Ovary (tissue), 9 donors: ENCODE data around the gene SYNDIG1. TPM values are rescaled to one million over a fixed set of nuclear protein-coding genes. Genes with fewer than 3 reads are reported as not detected.

Source experiments
- DNase-seq, 5 donors: peaks; one replicate each; pipeline ENCODE4 v3.0.0-alpha.2; 2019 to 2020
- H3K27ac ChIP-seq, 2 donors: fragments of 200-600 bp; one replicate each; pipeline versions ENCODE4 v1.5.1 to v1.8.0; 2019 to 2022
- H3K27me3 ChIP-seq: fragments of 200-600 bp; one replicate; pipeline ENCODE4 v1.8.0; 2022
- H3K36me3 ChIP-seq: fragments of 200-600 bp; sonication (generic); one replicate; pipeline ENCODE4 v1.5.1; 2019
- H3K4me1 ChIP-seq: one replicate; pipeline ENCODE4 v1.8.1; 2013; ENCODE audit warnings: mild to moderate bottlenecking, moderate library complexity; ENCODE audit not compliant: insufficient read depth
- H3K4me3 ChIP-seq: fragments of 200-600 bp; sonication (generic); one replicate; pipeline ENCODE4 v1.5.1; 2017
- H3K9me3 ChIP-seq, 2 donors: fragments of 200-600 bp in 1 of 2; sonication (generic) in 1 of 2; one replicate each; pipeline versions ENCODE4 v1.5.1 to v1.8.1; 2013 to 2019; ENCODE audit warnings: mild to moderate bottlenecking in 1 of 2, moderate library complexity in 1 of 2
- CTCF ChIP-seq, 3 donors: fragments of 450-650 bp in 2 of 3; fragments of 200-600 bp in 1 of 3; IDR thresholded peaks; one replicate each; pipeline versions ENCODE4 v1.5.1 to v1.8.0; 2016 to 2022; ENCODE audit warnings: antibody characterized with exemption in 3 of 3, mild to moderate bottlenecking in 1 of 3
- EP300 ChIP-seq: sonication (generic); formaldehyde crosslinking; IDR thresholded peaks from one replicate; pipeline ENCODE4 v1.6.1; 2017; ENCODE audit warnings: antibody characterized with exemption
- POLR2A ChIP-seq: fragments of 450-650 bp; IDR thresholded peaks from one replicate; pipeline ENCODE4 v1.6.1; 2017; ENCODE audit warnings: antibody characterized with exemption, mild to moderate bottlenecking, moderate library complexity
- WGBS, 3 donors: extraction: QIAGEN DNeasy Blood & Tissue Kit in 1 of 3; methylation state at CpG; one replicate each; pipeline versions ENCODE4 v1.1.5 to v1.1.7; 2013 to 2017; 5-methylcytosine and 5-hydroxymethylcytosine counted together
- intact Hi-C, 4 donors: fragments of 100-400 bp; cut with DNase I; formaldehyde crosslinking; loops; one replicate each; pipeline versions ENCODE4 v1.11.0 to v1.15.1; 2022 to 2023
- polyA plus RNA-seq, 2 donors: library from polyadenylated mRNA; stranded (reverse); fragments of 200-250 nt in 1 of 2; fragments of 350-450 nt in 1 of 2; fragmentation: Illumina TruSeq in 1 of 2; extraction: RNeasy Lipid Tissue Mini Kit (QIAGEN cat#74804) in 1 of 2; gene quantifications; one replicate each; pipeline ENCODE4 v1.2.3, GENCODE V29; 2013 to 2014
- total RNA-seq, 7 donors: library from RNA; depleted of rRNA in 2 of 7; stranded (reverse); fragments of >200 nt in 2 of 7; fragmentation: NEBNext Ultra II Directional in 3 of 7; extraction: Animal tissue kit (Norgen Biotek cat#: 25700) in 3 of 7; gene quantifications; one replicate each; pipeline versions ENCODE4 v1.1.0 to v1.2.4, GENCODE V29; 2016 to 2023
- donor health status: DM: no; HTN: no; CAD: no; lungs with moderate emphysema.
- donor health status: DM: no; HTN: no; CAD: no.
- donor health status: Bipolar disorder and iron deficiency.
- donor health status: DM: yes; HTN: yes; CAD: no.
- donor health status: DM: no; HTN: no; CAD: no.
- donor health status: DM: yes; HTN: yes; CAD: no.

Gene SYNDIG1
- total and polyA plus RNA-seq, 9 donors, result 0.10 to 6.8 (median 1.1) TPM; not detected in 1

GRCh38 chr20:24605937-24606455, 136.6 kb downstream of the SYNDIG1 start:
- no peak overlapping the region for H3K4me3 ChIP-seq
- H3K36me3 ChIP-seq, result no peaks in the 10 kb centered on the region
- H3K4me1 ChIP-seq, result no peaks in the 10 kb centered on the region
- WGBS, 3 donors, result 85 to 89% (median 87%) methylated on average over 4 of the region's 4 CpGs
- no peak for TF ChIP-seq EP300
- no peak for TF ChIP-seq POLR2A
- no peak for TF ChIP-seq CTCF (IDR thresholded peaks at IDR 0.05)
- intact Hi-C loops, result no loop called here
- no peak overlapping the region for H3K27ac ChIP-seq
- DNase-seq, result no peak
- no peaks in the 10 kb centered on the region for H3K27me3 ChIP-seq
- no peaks in the 10 kb centered on the region for H3K9me3 ChIP-seq

DNA sequence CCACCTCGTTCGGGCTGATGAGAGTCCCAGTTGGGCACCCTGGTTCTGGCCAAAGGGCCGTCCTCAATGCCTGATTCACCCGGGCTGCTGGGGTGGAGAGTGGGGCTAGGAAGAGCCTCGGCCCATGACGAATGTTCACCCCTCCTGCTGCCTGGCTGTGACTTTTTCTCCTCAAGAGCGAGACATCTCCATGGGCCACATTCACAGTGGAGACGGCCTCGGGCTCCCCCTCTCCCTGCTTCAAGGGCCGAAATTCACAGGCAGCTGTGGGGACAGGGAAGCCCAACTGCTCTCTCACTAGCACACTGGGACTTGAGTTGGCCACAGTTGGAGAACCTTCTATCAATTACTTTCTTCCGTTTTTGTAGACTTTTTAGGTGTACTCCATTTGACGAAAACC, 138.0 kb downstream of the SYNDIG1 start:
- H3K9me3 ChIP-seq, result no peaks in the 10 kb centered on the region
- no peak for TF ChIP-seq EP300
- TF ChIP-seq POLR2A, result no peak
- no peak for TF ChIP-seq CTCF (IDR thresholded peaks at IDR 0.05)
- H3K4me3 ChIP-seq, result no peak overlapping the region
- H3K27me3 ChIP-seq, result no peaks in the 10 kb centered on the region
- intact Hi-C loops, result no loop called here
- 87 to 93% (median 91%) methylated on average over 12 of the region's 12 CpGs for WGBS, 3 donors
- H3K27ac ChIP-seq, result no peak overlapping the region
- no peaks in the 10 kb centered on the region for H3K4me1 ChIP-seq
- DNase-seq, result no peak
- H3K36me3 ChIP-seq, result no peaks in the 10 kb centered on the region

GRCh38 chr20:24608926-24609667, 139.7 kb downstream of the SYNDIG1 start:
- WGBS, 3 donors, result 70 to 77% (median 76%) methylated on average over 9 of the region's 9 CpGs
- DNase-seq, result no peak
- Histone ChIP-seq H3K4me1 (no peaks in the 10 kb centered on the region), H3K27ac (no peak overlapping the region), H3K27me3 (no peaks in the 10 kb centered on the region), H3K9me3 (no peaks in the 10 kb centered on the region), H3K4me3 (no peak overlapping the region), H3K36me3 (no peaks in the 10 kb centered on the region)
- intact Hi-C loops, result no loop called here
- no peak for TF ChIP-seq CTCF (IDR thresholded peaks at IDR 0.05)
- TF ChIP-seq EP300, result no peak
- TF ChIP-seq POLR2A, result no peak

- no peak for DNase-seq
- 62 to 70% (median 65%) methylated on average over 2 of the region's 2 CpGs for WGBS, 3 donors
- no peak overlapping the region for H3K4me3 ChIP-seq
- intact Hi-C loops, result loop anchor here in 1 of 4 donors (10.0 kb wide), 1 partner anchor 65 kb away; no protein-coding TSS in a partner anchor
- H3K27ac ChIP-seq, result no peak overlapping the region
- H3K36me3 ChIP-seq, result no peaks in the 10 kb centered on the region
- TF ChIP-seq CTCF (IDR thresholded peaks at IDR 0.05) (no peak), POLR2A (no peak), EP300 (no peak)
- no peaks in the 10 kb centered on the region for H3K9me3 ChIP-seq
- H3K27me3 ChIP-seq, result no peaks in the 10 kb centered on the region
- H3K4me1 ChIP-seq, result no peaks in the 10 kb centered on the region
Measured at GRCh38 chr20:24609757-24610156, 140.3 kb downstream of the SYNDIG1 start.
